Neural cell (in vitro differentiated cells): ENCODE results near the gene TSSK3. TPM values are rescaled to one million over a fixed set of nuclear protein-coding genes. Genes with fewer than 3 reads are reported as not detected.

ENCODE experiments used
- H2AFZ ChIP-seq: fragments of 200-600, 300-800 bp; sonication (generic), shearing (Covaris generic); 2 replicates; pipeline ENCODE4 v1.6.0; 2014; ENCODE audit warnings: low read depth, mild to moderate bottlenecking, antibody characterized with exemption, low read length, moderate library complexity
- H3F3A ChIP-seq: fragments of 200-600 bp; shearing (Covaris generic); 2 replicates; pipeline ENCODE4 v1.6.1; 2016; ENCODE audit warnings: mild to moderate bottlenecking, moderate library complexity, mixed read lengths, antibody characterized with exemption, low read length; ENCODE audit not compliant: insufficient read depth, poor library complexity, severe bottlenecking
- H3K27ac ChIP-seq: fragments of 200-600, 300-800 bp; sonication (generic), shearing (Covaris generic); 2 replicates; pipeline ENCODE4 v1.5.1; 2014; ENCODE audit warnings: mild to moderate bottlenecking, low read length, moderate library complexity
- H3K27me3 ChIP-seq: fragments of 300-800, 200-600 bp; sonication (generic), shearing (Covaris generic); 2 replicates; pipeline ENCODE4 v1.6.0; 2014; ENCODE audit warnings: mild to moderate bottlenecking, low read depth, low read length, moderate library complexity; ENCODE audit not compliant: insufficient read depth
- H3K36me3 ChIP-seq: fragments of 300-800, 200-600 bp; sonication (generic), shearing (Covaris generic); 2 replicates; pipeline ENCODE4 v1.5.1; 2014; ENCODE audit warnings: mild to moderate bottlenecking, antibody characterized with exemption, low read length, moderate library complexity; ENCODE audit not compliant: insufficient read depth
- H3K4me2 ChIP-seq: fragments of 300-800, 200-600 bp; sonication (generic), shearing (Covaris generic); 2 replicates; pipeline ENCODE4 v1.6.0; 2014; ENCODE audit warnings: mild to moderate bottlenecking, low read length
- H3K4me3 ChIP-seq: fragments of 300-800, 200-600 bp; sonication (generic), shearing (Covaris generic); 2 replicates; pipeline ENCODE4 v1.5.1; 2014; ENCODE audit warnings: mild to moderate bottlenecking, low read length, moderate library complexity
- H3K79me2 ChIP-seq: fragments of 200-600 bp; shearing (Covaris generic); replicated peaks from 2 replicates; pipeline ENCODE4 v1.6.0; 2014; ENCODE audit warnings: mild to moderate bottlenecking, low read length, moderate library complexity; ENCODE audit not compliant: insufficient read depth
- H3K9ac ChIP-seq: fragments of 300-800, 200-600 bp; sonication (generic), shearing (Covaris generic); 2 replicates; pipeline ENCODE4 v1.6.1; 2016; ENCODE audit warnings: mild to moderate bottlenecking, low read length, mixed read lengths
- H3K9me2 ChIP-seq: fragments of 200-600 bp; shearing (Covaris generic); 2 replicates; pipeline ENCODE4 v1.6.1; 2016; ENCODE audit warnings: mild to moderate bottlenecking, low read length, mixed read lengths; ENCODE audit not compliant: insufficient read depth
- H3K9me3 ChIP-seq: fragments of 200-600, 300-800 bp; sonication (generic), shearing (Covaris generic); 2 replicates; pipeline ENCODE4 v1.6.1; 2016; ENCODE audit warnings: mild to moderate bottlenecking, mixed run types, low read length, moderate library complexity, mixed read lengths
- H4K20me1 ChIP-seq: fragments of 200-600 bp; shearing (Covaris generic); 2 replicates; pipeline ENCODE4 v1.6.1; 2016; ENCODE audit warnings: mild to moderate bottlenecking, mixed run types; ENCODE audit not compliant: insufficient read depth
- EP300 ChIP-seq: fragments of 450-650 bp; conservative IDR thresholded peaks from 2 replicates; pipeline ENCODE4 v1.6.1; 2014; ENCODE audit warnings: antibody characterized with exemption, mild to moderate bottlenecking, moderate library complexity; ENCODE audit not compliant: poor library complexity, severe bottlenecking
- EZH2 ChIP-seq: fragments of 200-600, 300-800 bp; shearing (Covaris generic), sonication (generic); IDR thresholded peaks from 2 replicates; pipeline ENCODE4 v1.6.1; 2014; ENCODE audit warnings: antibody characterized with exemption, low read length, borderline replicate concordance, mild to moderate bottlenecking; ENCODE audit not compliant: insufficient read depth, poor library complexity, severe bottlenecking
- MXI1 ChIP-seq: fragments of 450-650 bp; conservative IDR thresholded peaks from 2 replicates; pipeline ENCODE4 v1.6.1; 2014; ENCODE audit warnings: antibody characterized with exemption, mild to moderate bottlenecking; ENCODE audit not compliant: poor library complexity, severe bottlenecking
- POLR2AphosphoS5 ChIP-seq: IDR thresholded peaks from 2 replicates; pipeline ENCODE4 v1.6.1; 2012
- RAD21 ChIP-seq: fragments of 450-650 bp; conservative IDR thresholded peaks from 2 replicates; pipeline ENCODE4 v1.6.1; 2014; ENCODE audit warnings: antibody characterized with exemption, mild to moderate bottlenecking, moderate library complexity
- SMC3 ChIP-seq: fragments of 450-650 bp; conservative IDR thresholded peaks from 2 replicates; pipeline ENCODE4 v1.6.1; 2014; ENCODE audit warnings: antibody characterized with exemption, mild to moderate bottlenecking, moderate library complexity; ENCODE audit not compliant: poor library complexity
- TAF1 ChIP-seq: IDR thresholded peaks from 2 replicates; pipeline ENCODE4 v1.6.1; 2012; ENCODE audit warnings: low read depth
- polyA plus RNA-seq: library from polyadenylated mRNA; depleted of rRNA; stranded (reverse); fragments of >200 nt; gene quantifications from 2 replicates; pipeline ENCODE4 v1.2.3, GENCODE V29; 2014
- TF ChIP-seq, protein P1 (sequence below): IDR thresholded peaks from 2 replicates; pipeline ENCODE4 v1.6.1; 2012; ENCODE audit warnings: borderline replicate concordance
- TF ChIP-seq, protein P2 (sequence below): fragments of 450-650 bp; IDR thresholded peaks from 2 replicates; pipeline ENCODE4 v1.5.1; 2014; ENCODE audit warnings: antibody characterized with exemption, mild to moderate bottlenecking, moderate library complexity; ENCODE audit not compliant: poor library complexity, severe bottlenecking

Gene TSSK3
- polyA plus RNA-seq, 1 donor from 2014 or later = not detected

DNA sequence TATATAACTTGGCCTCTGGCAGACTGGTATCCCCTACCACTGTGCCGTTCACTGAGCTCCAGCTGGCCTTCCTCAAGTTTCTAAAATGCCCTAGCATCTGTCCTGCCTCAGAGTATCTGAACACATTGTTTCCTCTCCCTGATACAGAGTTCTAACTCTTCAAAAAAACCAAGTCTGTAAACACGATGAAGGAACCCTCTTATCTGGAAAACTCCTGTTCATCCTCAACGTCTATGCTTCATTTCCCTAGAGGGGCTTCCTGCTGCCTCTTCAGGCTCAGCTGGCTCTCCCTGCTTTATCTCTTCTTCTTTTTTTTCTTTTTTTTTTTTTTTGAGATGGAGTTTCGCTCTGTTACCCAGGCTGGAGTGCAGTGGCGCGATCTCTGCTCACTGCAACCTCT lies 26.3 kb downstream of the TSSK3 start:
- Histone ChIP-seq H3K27ac (no peak overlapping the region), H3K79me2 (peaks cover 35% of the 10 kb centered on the region), H2AFZ (no peak overlapping the region), H3K4me3 (no peak overlapping the region), H4K20me1 (no peaks in the 10 kb centered on the region), H3K27me3 (no peaks in the 10 kb centered on the region), H3K9ac (no peak overlapping the region), H3K4me2 (no peak overlapping the region), H3K36me3 (peaks cover 15% of the 10 kb centered on the region), H3K9me3 (no peaks in the 10 kb centered on the region), H3F3A (no peaks in the 10 kb centered on the region), H3K9me2 (no peaks in the 10 kb centered on the region)
- TF ChIP-seq, protein P1, sequence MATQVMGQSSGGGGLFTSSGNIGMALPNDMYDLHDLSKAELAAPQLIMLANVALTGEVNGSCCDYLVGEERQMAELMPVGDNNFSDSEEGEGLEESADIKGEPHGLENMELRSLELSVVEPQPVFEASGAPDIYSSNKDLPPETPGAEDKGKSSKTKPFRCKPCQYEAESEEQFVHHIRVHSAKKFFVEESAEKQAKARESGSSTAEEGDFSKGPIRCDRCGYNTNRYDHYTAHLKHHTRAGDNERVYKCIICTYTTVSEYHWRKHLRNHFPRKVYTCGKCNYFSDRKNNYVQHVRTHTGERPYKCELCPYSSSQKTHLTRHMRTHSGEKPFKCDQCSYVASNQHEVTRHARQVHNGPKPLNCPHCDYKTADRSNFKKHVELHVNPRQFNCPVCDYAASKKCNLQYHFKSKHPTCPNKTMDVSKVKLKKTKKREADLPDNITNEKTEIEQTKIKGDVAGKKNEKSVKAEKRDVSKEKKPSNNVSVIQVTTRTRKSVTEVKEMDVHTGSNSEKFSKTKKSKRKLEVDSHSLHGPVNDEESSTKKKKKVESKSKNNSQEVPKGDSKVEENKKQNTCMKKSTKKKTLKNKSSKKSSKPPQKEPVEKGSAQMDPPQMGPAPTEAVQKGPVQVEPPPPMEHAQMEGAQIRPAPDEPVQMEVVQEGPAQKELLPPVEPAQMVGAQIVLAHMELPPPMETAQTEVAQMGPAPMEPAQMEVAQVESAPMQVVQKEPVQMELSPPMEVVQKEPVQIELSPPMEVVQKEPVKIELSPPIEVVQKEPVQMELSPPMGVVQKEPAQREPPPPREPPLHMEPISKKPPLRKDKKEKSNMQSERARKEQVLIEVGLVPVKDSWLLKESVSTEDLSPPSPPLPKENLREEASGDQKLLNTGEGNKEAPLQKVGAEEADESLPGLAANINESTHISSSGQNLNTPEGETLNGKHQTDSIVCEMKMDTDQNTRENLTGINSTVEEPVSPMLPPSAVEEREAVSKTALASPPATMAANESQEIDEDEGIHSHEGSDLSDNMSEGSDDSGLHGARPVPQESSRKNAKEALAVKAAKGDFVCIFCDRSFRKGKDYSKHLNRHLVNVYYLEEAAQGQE = no peak
- TF ChIP-seq POLR2AphosphoS5 (no peak), TAF1 (no peak), RAD21 (no peak), SMC3 (no peak), EP300 (no peak), EZH2 (no peak), MXI1 (no peak)
- TF ChIP-seq, protein P2, sequence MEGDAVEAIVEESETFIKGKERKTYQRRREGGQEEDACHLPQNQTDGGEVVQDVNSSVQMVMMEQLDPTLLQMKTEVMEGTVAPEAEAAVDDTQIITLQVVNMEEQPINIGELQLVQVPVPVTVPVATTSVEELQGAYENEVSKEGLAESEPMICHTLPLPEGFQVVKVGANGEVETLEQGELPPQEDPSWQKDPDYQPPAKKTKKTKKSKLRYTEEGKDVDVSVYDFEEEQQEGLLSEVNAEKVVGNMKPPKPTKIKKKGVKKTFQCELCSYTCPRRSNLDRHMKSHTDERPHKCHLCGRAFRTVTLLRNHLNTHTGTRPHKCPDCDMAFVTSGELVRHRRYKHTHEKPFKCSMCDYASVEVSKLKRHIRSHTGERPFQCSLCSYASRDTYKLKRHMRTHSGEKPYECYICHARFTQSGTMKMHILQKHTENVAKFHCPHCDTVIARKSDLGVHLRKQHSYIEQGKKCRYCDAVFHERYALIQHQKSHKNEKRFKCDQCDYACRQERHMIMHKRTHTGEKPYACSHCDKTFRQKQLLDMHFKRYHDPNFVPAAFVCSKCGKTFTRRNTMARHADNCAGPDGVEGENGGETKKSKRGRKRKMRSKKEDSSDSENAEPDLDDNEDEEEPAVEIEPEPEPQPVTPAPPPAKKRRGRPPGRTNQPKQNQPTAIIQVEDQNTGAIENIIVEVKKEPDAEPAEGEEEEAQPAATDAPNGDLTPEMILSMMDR = no peak

DNA sequence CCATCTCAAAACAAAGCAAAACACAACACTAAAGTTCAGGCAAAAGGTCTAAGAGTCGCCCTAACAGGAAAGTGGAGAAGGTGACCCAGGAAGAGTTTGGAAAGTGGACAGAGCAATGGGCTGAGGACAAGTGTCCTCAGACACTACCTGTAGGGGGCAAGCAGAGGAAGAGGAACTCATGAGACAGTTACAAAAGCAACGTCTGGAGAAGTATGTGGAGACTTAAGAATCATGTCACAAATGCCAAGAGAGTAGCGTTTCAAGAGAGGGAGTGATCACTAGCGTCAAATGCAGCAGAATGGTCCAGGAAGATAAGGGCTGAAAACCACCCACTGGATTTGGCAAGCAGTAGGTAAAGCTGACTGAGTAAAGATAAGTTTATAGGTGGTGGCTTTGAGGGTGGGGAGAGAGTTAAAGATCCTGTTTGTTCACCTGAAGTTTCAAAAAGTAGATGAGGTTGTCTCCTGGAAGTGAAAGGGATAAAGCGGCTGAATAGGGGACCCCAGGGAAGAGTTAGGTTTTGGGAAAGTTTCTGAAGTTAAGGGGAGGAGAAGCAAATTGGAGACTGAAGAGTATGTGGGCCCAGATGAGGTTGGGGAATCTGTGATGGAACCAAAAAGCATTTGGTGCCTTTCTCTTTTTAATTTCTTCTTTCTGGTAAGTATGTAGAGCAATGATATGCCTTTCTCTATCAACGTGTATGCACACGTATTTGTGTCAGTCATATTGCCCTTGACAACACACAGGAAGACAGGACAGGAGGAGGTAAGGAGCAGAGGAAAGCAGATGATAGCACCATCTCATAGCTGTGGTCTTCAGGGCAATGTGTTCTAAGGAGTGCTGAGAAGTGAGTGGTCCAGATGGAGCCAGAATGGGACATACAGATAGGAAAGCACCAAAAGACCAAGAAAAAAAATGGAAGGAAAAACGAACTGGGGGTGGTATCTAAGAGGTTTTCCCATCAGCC lies 28.8 kb downstream of the TSSK3 start:
- TF ChIP-seq POLR2AphosphoS5 (no peak), TAF1 (no peak)
- no peaks in the 10 kb centered on the region for H3K9me2 ChIP-seq
- H3K36me3 ChIP-seq = peaks cover 15% of the 10 kb centered on the region
- H3K9me3 ChIP-seq = no peaks in the 10 kb centered on the region
- H4K20me1 ChIP-seq = no peaks in the 10 kb centered on the region
- H3K4me2 ChIP-seq = no peak overlapping the region
- no peak overlapping the region for H3K4me3 ChIP-seq
- H2AFZ ChIP-seq = no peak overlapping the region
- H3F3A ChIP-seq = peaks cover 4% of the 10 kb centered on the region
- no peak overlapping the region for H3K9ac ChIP-seq
- peaks cover 46% of the 10 kb centered on the region for H3K79me2 ChIP-seq
- H3K27ac ChIP-seq = no peak overlapping the region
- no peaks in the 10 kb centered on the region for H3K27me3 ChIP-seq
